ENCODE data around the gene NBPF14.
"Not testable (repeated sequence)": the region's sequence is repeated elsewhere in the genome, so short reads cannot be mapped to it uniquely, and the experiment has no call there.

Gene NBPF14

GRCh38 chr1:148595911-148596310 is at the start of gene NBPF14:
TSS of gene NBPF14 (minus strand) at chr1:148596011. CDS start at chr1:148595717, 294 bp downstream.
- DNase-seq (ENCODE audit: low read depth in 2 of 2) = not testable (repeated sequence)

- not testable (repeated sequence) for DNase-seq (ENCODE audit: low read depth in 2 of 2)
These were observed 29.6 kb upstream of the NBPF14 start for GRCh38 chr1:148625451-148625850.

GRCh38 chr1:148618216-148618615 is 22.4 kb upstream of the NBPF14 start:
- not testable (repeated sequence) for DNase-seq (ENCODE audit: low read depth in 2 of 2)

GRCh38 chr1:148605266-148605665 is 9.5 kb upstream of the NBPF14 start:
- not testable (repeated sequence) for DNase-seq (ENCODE audit: low read depth in 2 of 2)

- DNase-seq (ENCODE audit: low read depth in 2 of 2) = not testable (repeated sequence)
These were observed 451 bp downstream of the NBPF14 start for GRCh38 chr1:148595360-148595759.

- DNase-seq (ENCODE audit: low read depth in 2 of 2) = not testable (repeated sequence)
These were observed 4.7 kb downstream of the NBPF14 start for GRCh38 chr1:148591098-148591497.

GRCh38 chr1:148532158-148532557 is 63.7 kb downstream of the NBPF14 start:
- DNase-seq (ENCODE audit: low read depth in 2 of 2) = not testable (repeated sequence)

GRCh38 chr1:148529101-148529567 is 66.7 kb downstream of the NBPF14 start:
- DNase-seq (ENCODE audit: low read depth in 2 of 2) = peak; percentile 26 to 28

- not testable (repeated sequence) for DNase-seq (ENCODE audit: low read depth in 2 of 2)
These were observed 67.2 kb downstream of the NBPF14 start for GRCh38 chr1:148528591-148528990.

- not testable (repeated sequence) for DNase-seq (ENCODE audit: low read depth in 2 of 2)
These were observed 69.2 kb downstream of the NBPF14 start for GRCh38 chr1:148526587-148526986.

- not testable (repeated sequence) for DNase-seq (ENCODE audit: low read depth in 2 of 2)
These were observed 72.3 kb downstream of the NBPF14 start for GRCh38 chr1:148523205-148524144.

GRCh38 chr1:148522561-148523204 is 73.1 kb downstream of the NBPF14 start:
- peak; percentile 98 to 99 for DNase-seq (ENCODE audit: low read depth in 2 of 2)

- DNase-seq (ENCODE audit: low read depth in 2 of 2) = peak; percentile 73
These were observed 73.7 kb downstream of the NBPF14 start for GRCh38 chr1:148522072-148522471.

GRCh38 chr1:148514310-148514709 is 81.5 kb downstream of the NBPF14 start:
- DNase-seq (ENCODE audit: low read depth in 2 of 2) = not testable (repeated sequence)

GRCh38 chr1:148512571-148513184 is 83.1 kb downstream of the NBPF14 start:
- peak; percentile 3 to 7 for DNase-seq (ENCODE audit: low read depth in 2 of 2)

- DNase-seq (ENCODE audit: low read depth in 2 of 2) = not testable (repeated sequence)
These were observed 101.9 kb downstream of the NBPF14 start for GRCh38 chr1:148493933-148494332.

- DNase-seq (ENCODE audit: low read depth in 2 of 2) = not testable (repeated sequence)
These were observed 112.8 kb downstream of the NBPF14 start, which contains the start of gene PPIAL4G for GRCh38 chr1:148483029-148483428. TSS of gene PPIAL4G (minus strand) at chr1:148483302. CDS start at chr1:148483252, 50 bp downstream.
